Neural cell (in vitro differentiated cells): ENCODE data around the gene KCNA2. TPM values are rescaled to one million over a fixed set of nuclear protein-coding genes. Genes with fewer than 3 reads are reported as not detected.

Source experiments
- H2AFZ ChIP-seq: fragments of 200-600, 300-800 bp; sonication (generic), shearing (Covaris generic); 2 replicates; pipeline ENCODE4 v1.6.0; 2014; ENCODE audit warnings: low read depth, mild to moderate bottlenecking, antibody characterized with exemption, low read length, moderate library complexity
- H3F3A ChIP-seq: fragments of 200-600 bp; shearing (Covaris generic); 2 replicates; pipeline ENCODE4 v1.6.1; 2016; ENCODE audit warnings: mild to moderate bottlenecking, moderate library complexity, mixed read lengths, antibody characterized with exemption, low read length; ENCODE audit not compliant: insufficient read depth, poor library complexity, severe bottlenecking
- H3K27ac ChIP-seq: fragments of 200-600, 300-800 bp; sonication (generic), shearing (Covaris generic); 2 replicates; pipeline ENCODE4 v1.5.1; 2014; ENCODE audit warnings: mild to moderate bottlenecking, low read length, moderate library complexity
- H3K27me3 ChIP-seq: fragments of 300-800, 200-600 bp; sonication (generic), shearing (Covaris generic); 2 replicates; pipeline ENCODE4 v1.6.0; 2014; ENCODE audit warnings: mild to moderate bottlenecking, low read depth, low read length, moderate library complexity; ENCODE audit not compliant: insufficient read depth
- H3K36me3 ChIP-seq: fragments of 300-800, 200-600 bp; sonication (generic), shearing (Covaris generic); 2 replicates; pipeline ENCODE4 v1.5.1; 2014; ENCODE audit warnings: mild to moderate bottlenecking, antibody characterized with exemption, low read length, moderate library complexity; ENCODE audit not compliant: insufficient read depth
- H3K4me2 ChIP-seq: fragments of 300-800, 200-600 bp; sonication (generic), shearing (Covaris generic); 2 replicates; pipeline ENCODE4 v1.6.0; 2014; ENCODE audit warnings: mild to moderate bottlenecking, low read length
- H3K4me3 ChIP-seq: fragments of 300-800, 200-600 bp; sonication (generic), shearing (Covaris generic); 2 replicates; pipeline ENCODE4 v1.5.1; 2014; ENCODE audit warnings: mild to moderate bottlenecking, low read length, moderate library complexity
- H3K79me2 ChIP-seq: fragments of 200-600 bp; shearing (Covaris generic); replicated peaks from 2 replicates; pipeline ENCODE4 v1.6.0; 2014; ENCODE audit warnings: mild to moderate bottlenecking, low read length, moderate library complexity; ENCODE audit not compliant: insufficient read depth
- H3K9ac ChIP-seq: fragments of 300-800, 200-600 bp; sonication (generic), shearing (Covaris generic); 2 replicates; pipeline ENCODE4 v1.6.1; 2016; ENCODE audit warnings: mild to moderate bottlenecking, low read length, mixed read lengths
- H3K9me2 ChIP-seq: fragments of 200-600 bp; shearing (Covaris generic); 2 replicates; pipeline ENCODE4 v1.6.1; 2016; ENCODE audit warnings: mild to moderate bottlenecking, low read length, mixed read lengths; ENCODE audit not compliant: insufficient read depth
- H3K9me3 ChIP-seq: fragments of 200-600, 300-800 bp; sonication (generic), shearing (Covaris generic); 2 replicates; pipeline ENCODE4 v1.6.1; 2016; ENCODE audit warnings: mild to moderate bottlenecking, mixed run types, low read length, moderate library complexity, mixed read lengths
- H4K20me1 ChIP-seq: fragments of 200-600 bp; shearing (Covaris generic); 2 replicates; pipeline ENCODE4 v1.6.1; 2016; ENCODE audit warnings: mild to moderate bottlenecking, mixed run types; ENCODE audit not compliant: insufficient read depth
- CTCF ChIP-seq: fragments of 450-650 bp; IDR thresholded peaks from 2 replicates; pipeline ENCODE4 v1.5.1; 2014; ENCODE audit warnings: antibody characterized with exemption, mild to moderate bottlenecking, moderate library complexity; ENCODE audit not compliant: poor library complexity, severe bottlenecking
- EP300 ChIP-seq: fragments of 450-650 bp; conservative IDR thresholded peaks from 2 replicates; pipeline ENCODE4 v1.6.1; 2014; ENCODE audit warnings: antibody characterized with exemption, mild to moderate bottlenecking, moderate library complexity; ENCODE audit not compliant: poor library complexity, severe bottlenecking
- EZH2 ChIP-seq: fragments of 200-600, 300-800 bp; shearing (Covaris generic), sonication (generic); IDR thresholded peaks from 2 replicates; pipeline ENCODE4 v1.6.1; 2014; ENCODE audit warnings: antibody characterized with exemption, low read length, borderline replicate concordance, mild to moderate bottlenecking; ENCODE audit not compliant: insufficient read depth, poor library complexity, severe bottlenecking
- MXI1 ChIP-seq: fragments of 450-650 bp; conservative IDR thresholded peaks from 2 replicates; pipeline ENCODE4 v1.6.1; 2014; ENCODE audit warnings: antibody characterized with exemption, mild to moderate bottlenecking; ENCODE audit not compliant: poor library complexity, severe bottlenecking
- POLR2AphosphoS5 ChIP-seq: IDR thresholded peaks from 2 replicates; pipeline ENCODE4 v1.6.1; 2012
- RAD21 ChIP-seq: fragments of 450-650 bp; conservative IDR thresholded peaks from 2 replicates; pipeline ENCODE4 v1.6.1; 2014; ENCODE audit warnings: antibody characterized with exemption, mild to moderate bottlenecking, moderate library complexity
- REST ChIP-seq: IDR thresholded peaks from 2 replicates; pipeline ENCODE4 v1.6.1; 2012; ENCODE audit warnings: borderline replicate concordance
- SMC3 ChIP-seq: fragments of 450-650 bp; conservative IDR thresholded peaks from 2 replicates; pipeline ENCODE4 v1.6.1; 2014; ENCODE audit warnings: antibody characterized with exemption, mild to moderate bottlenecking, moderate library complexity; ENCODE audit not compliant: poor library complexity
- TAF1 ChIP-seq: IDR thresholded peaks from 2 replicates; pipeline ENCODE4 v1.6.1; 2012; ENCODE audit warnings: low read depth
- polyA plus RNA-seq: library from polyadenylated mRNA; depleted of rRNA; stranded (reverse); fragments of >200 nt; gene quantifications from 2 replicates; pipeline ENCODE4 v1.2.3, GENCODE V29; 2014

Gene KCNA2
- polyA plus RNA-seq, 1 donor from 2014 or later, result 3.4 TPM

- no peak overlapping the region for H3K4me2 ChIP-seq
- no peaks in the 10 kb centered on the region for H3K9me3 ChIP-seq
- no peak overlapping the region for H3K4me3 ChIP-seq
- no peaks in the 10 kb centered on the region for H3K79me2 ChIP-seq
- H3K36me3 ChIP-seq, result no peaks in the 10 kb centered on the region
- no peak for TF ChIP-seq RAD21
- TF ChIP-seq TAF1, result no peak
- no peak for TF ChIP-seq SMC3
- TF ChIP-seq EP300, result no peak
- no peak for TF ChIP-seq EZH2
- TF ChIP-seq POLR2AphosphoS5, result no peak
- TF ChIP-seq REST, result no peak
- no peak for TF ChIP-seq MXI1
- TF ChIP-seq CTCF, result no peak
- H3K27me3 ChIP-seq, result peaks cover 47% of the 10 kb centered on the region
- no peak overlapping the region for H2AFZ ChIP-seq
- no peaks in the 10 kb centered on the region for H3K9me2 ChIP-seq
- no peaks in the 10 kb centered on the region for H4K20me1 ChIP-seq
- no peak overlapping the region for H3K9ac ChIP-seq
- H3F3A ChIP-seq, result no peaks in the 10 kb centered on the region
- H3K27ac ChIP-seq, result no peak overlapping the region
Measured at GRCh38 chr1:110617589-110617988, 11.4 kb upstream of the KCNA2 start.

DNA sequence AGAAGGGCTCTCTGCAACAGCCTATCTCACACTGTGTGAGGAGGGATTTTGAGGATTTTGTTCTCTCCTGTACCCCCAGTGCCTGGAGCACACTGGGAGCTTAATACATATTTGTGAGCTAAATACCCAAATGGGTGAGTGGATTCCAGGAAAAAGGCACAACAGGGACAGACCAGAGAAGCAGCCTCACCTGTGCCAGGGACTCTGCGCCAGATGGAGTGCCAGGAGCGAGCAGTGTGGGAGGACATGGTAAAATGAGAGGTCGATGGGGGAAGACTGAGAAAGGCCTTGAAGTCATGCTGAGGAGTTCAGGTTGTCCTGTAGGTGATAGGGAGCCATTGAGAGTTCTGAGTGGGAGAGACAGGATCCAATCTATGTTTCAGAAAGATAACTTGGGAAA is 11.0 kb upstream of the KCNA2 start:
- no peaks in the 10 kb centered on the region for H3K79me2 ChIP-seq
- no peaks in the 10 kb centered on the region for H3F3A ChIP-seq
- no peak overlapping the region for H2AFZ ChIP-seq
- no peaks in the 10 kb centered on the region for H4K20me1 ChIP-seq
- H3K27me3 ChIP-seq, result peaks cover 42% of the 10 kb centered on the region
- H3K36me3 ChIP-seq, result no peaks in the 10 kb centered on the region
- TF ChIP-seq TAF1 (no peak), EP300 (no peak), SMC3 (no peak), POLR2AphosphoS5 (no peak), REST (no peak)
- no peaks in the 10 kb centered on the region for H3K9me2 ChIP-seq
- H3K9me3 ChIP-seq, result no peaks in the 10 kb centered on the region
- no peak overlapping the region for H3K4me2 ChIP-seq
- no peak overlapping the region for H3K4me3 ChIP-seq
- no peak overlapping the region for H3K9ac ChIP-seq
- H3K27ac ChIP-seq, result no peak overlapping the region
